ENCODE measurements around the gene SH3PXD2A.

- TF ChIP-seq CTCF (conservative IDR thresholded peaks at IDR 0.05 in 1 of 2, IDR thresholded peaks at IDR 0.05 in 1 of 2; ENCODE audit: extremely low read depth in 1 of 2, insufficient read depth in 1 of 2, low read depth in 1 of 2, low read length in 2 of 2) = no peak
- TF ChIP-seq EZH2 (IDR thresholded peaks at IDR 0.05; ENCODE audit: borderline replicate concordance, low read length) = no peak
Measured at GRCh38 chr10:103699611-103700435, 155.6 kb downstream of the SH3PXD2A start.

Measured in mammary epithelial cell (primary cell).